HEK293 (cell line): ENCODE measurements around the gene HAUS2.

Experiments
- CTCF ChIA-PET: fragments of 350-600 bp; formaldehyde crosslinking; extraction: SDS; loops from one replicate; lab custom pipeline; 2021; ENCODE audit warnings: antibody characterized with exemption; lab: Yijun Ruan, JAX
- POLR2A ChIA-PET: fragments of 300-600 bp; formaldehyde crosslinking; extraction: SDS; loops from one replicate; lab custom pipeline; 2020; ENCODE audit warnings: antibody characterized with exemption, inconsistent platforms; lab: Yijun Ruan, JAX
- H3K27ac ChIP-seq: fragments of 200-500 bp; sonication (Bioruptor generic); 2 replicates; pipeline ENCODE4 v1.5.1; 2014; ENCODE audit warnings: low read depth, low read length, control low read depth, inconsistent platforms; ENCODE audit errors: extremely low read depth
- H3K36me3 ChIP-seq, 2 experiments: fragments of 200-500 bp in 1 of 2; sonication (Bioruptor generic) in 1 of 2; 1 replicate in 1 of 2; 2 replicates in 1 of 2; pipeline ENCODE4 v1.5.1; 2014 to 2017; ENCODE audit warnings: inconsistent platforms in 2 of 2, low read length in 2 of 2; ENCODE audit not compliant: control insufficient read depth in 2 of 2, insufficient read depth in 1 of 2
- H3K4me1 ChIP-seq: fragments of 200-500 bp; sonication (Bioruptor generic); 2 replicates; pipeline ENCODE4 v1.5.1; 2014; ENCODE audit warnings: mild to moderate bottlenecking, low read length, inconsistent platforms; ENCODE audit not compliant: control insufficient read depth, insufficient read depth
- H3K4me3 ChIP-seq: 2 replicates; pipeline ENCODE4 v1.5.1; 2011; ENCODE audit warnings: low read depth, mild to moderate bottlenecking, control low read depth, low read length, moderate library complexity
- H3K9me3 ChIP-seq: fragments of 200-500 bp; sonication (Bioruptor generic); 2 replicates; pipeline ENCODE4 v1.5.1; 2014; ENCODE audit warnings: low read depth, low read length, inconsistent platforms; ENCODE audit not compliant: control insufficient read depth, insufficient read depth
- GLIS1 ChIP-seq: fragments of 450-650 bp; formaldehyde crosslinking; IDR thresholded peaks from 2 replicates; pipeline ENCODE4 v1.5.1; 2016; ENCODE audit warnings: missing biosample characterization, missing genetic modification characterization
- KLF9 ChIP-seq: fragments of 450-650 bp; formaldehyde crosslinking; IDR thresholded peaks from 2 replicates; pipeline ENCODE4 v1.5.1; 2016; ENCODE audit warnings: missing biosample characterization, missing genetic modification characterization, low read depth
- PRDM1 ChIP-seq: fragments of 450-650 bp; formaldehyde crosslinking; IDR thresholded peaks from 2 replicates; pipeline ENCODE4; 2016; ENCODE audit warnings: missing biosample characterization, missing genetic modification characterization
- YY1 ChIP-seq: fragments of 450-650 bp; formaldehyde crosslinking; IDR thresholded peaks from 2 replicates; pipeline ENCODE4 v1.5.1; 2018; ENCODE audit warnings: missing biosample characterization, missing genetic modification characterization
- ZBTB20 ChIP-seq: fragments of 450-650 bp; formaldehyde crosslinking; IDR thresholded peaks from 2 replicates; pipeline ENCODE4 v1.5.1; 2016; ENCODE audit warnings: missing biosample characterization, missing genetic modification characterization
- ZIC2 ChIP-seq: fragments of 450-650 bp; formaldehyde crosslinking; IDR thresholded peaks from 2 replicates; pipeline ENCODE4 v1.5.1; 2016; ENCODE audit warnings: missing biosample characterization, missing genetic modification characterization
- ZNF169 ChIP-seq: fragments of 450-650 bp; formaldehyde crosslinking; IDR thresholded peaks from 2 replicates; pipeline ENCODE4 v1.5.1; 2016; ENCODE audit warnings: missing biosample characterization, missing genetic modification characterization
- ZNF23 ChIP-seq: fragments of 450-650 bp; formaldehyde crosslinking; IDR thresholded peaks from 2 replicates; pipeline ENCODE4 v1.5.1; 2016; ENCODE audit warnings: missing biosample characterization, missing genetic modification characterization, borderline replicate concordance
- ZNF239 ChIP-seq: fragments of 450-650 bp; formaldehyde crosslinking; IDR thresholded peaks from 2 replicates; pipeline ENCODE4 v1.5.1; 2016; ENCODE audit warnings: missing biosample characterization, missing genetic modification characterization
- ZNF473 ChIP-seq: fragments of 450-650 bp; formaldehyde crosslinking; IDR thresholded peaks from 2 replicates; pipeline ENCODE4 v1.5.1; 2017; ENCODE audit warnings: missing biosample characterization, missing genetic modification characterization
- ZNF596 ChIP-seq: fragments of 450-650 bp; IDR thresholded peaks from 2 replicates; pipeline ENCODE4 v1.5.0; 2018; ENCODE audit warnings: missing biosample characterization, mild to moderate bottlenecking, missing genetic modification characterization, moderate library complexity
- ZNF660 ChIP-seq: fragments of 450-650 bp; IDR thresholded peaks from 2 replicates; pipeline ENCODE4 v1.5.1; 2018; ENCODE audit warnings: missing biosample characterization, mild to moderate bottlenecking, missing genetic modification characterization
- ZNF707 ChIP-seq: fragments of 450-650 bp; formaldehyde crosslinking; IDR thresholded peaks from 2 replicates; pipeline ENCODE4 v1.5.1; 2016; ENCODE audit warnings: missing biosample characterization, missing genetic modification characterization
- ZNF76 ChIP-seq: fragments of 450-650 bp; formaldehyde crosslinking; IDR thresholded peaks from 2 replicates; pipeline ENCODE4; 2016; ENCODE audit warnings: low read depth, missing biosample characterization, missing genetic modification characterization, borderline replicate concordance
- ZNF843 ChIP-seq: fragments of 450-650 bp; formaldehyde crosslinking; IDR thresholded peaks from 2 replicates; pipeline ENCODE4 v1.5.1; 2016; ENCODE audit warnings: missing biosample characterization, missing genetic modification characterization
- TF ChIP-seq, protein P1 (sequence below): fragments of 450-650 bp; formaldehyde crosslinking; IDR thresholded peaks from 2 replicates; pipeline ENCODE4 v1.5.1; 2016; ENCODE audit warnings: missing biosample characterization, missing genetic modification characterization
- TF ChIP-seq, protein P2 (sequence below): fragments of 450-650 bp; formaldehyde crosslinking; IDR thresholded peaks from 2 replicates; pipeline ENCODE4 v1.5.1; 2016; ENCODE audit warnings: missing biosample characterization, missing genetic modification characterization
- TF ChIP-seq, protein P3 (sequence below): fragments of 450-650 bp; IDR thresholded peaks from 2 replicates; pipeline ENCODE4 v1.5.1; 2018; ENCODE audit warnings: missing biosample characterization, missing genetic modification characterization
- TF ChIP-seq, protein P4 (sequence below): fragments of 450-650 bp; formaldehyde crosslinking; IDR thresholded peaks from 2 replicates; pipeline ENCODE4 v1.5.1; 2016; ENCODE audit warnings: missing biosample characterization, missing genetic modification characterization
- TF ChIP-seq, protein P5 (sequence below): fragments of 450-650 bp; formaldehyde crosslinking; conservative IDR thresholded peaks from 2 replicates; pipeline ENCODE4 v1.5.1; 2016; ENCODE audit warnings: low read depth, missing biosample characterization, missing genetic modification characterization
- TF ChIP-seq, protein P6 (sequence below): fragments of 450-650 bp; formaldehyde crosslinking; IDR thresholded peaks from 2 replicates; pipeline ENCODE4 v1.5.1; 2016; ENCODE audit warnings: missing biosample characterization, missing genetic modification characterization

HAUS2 gene

DNA sequence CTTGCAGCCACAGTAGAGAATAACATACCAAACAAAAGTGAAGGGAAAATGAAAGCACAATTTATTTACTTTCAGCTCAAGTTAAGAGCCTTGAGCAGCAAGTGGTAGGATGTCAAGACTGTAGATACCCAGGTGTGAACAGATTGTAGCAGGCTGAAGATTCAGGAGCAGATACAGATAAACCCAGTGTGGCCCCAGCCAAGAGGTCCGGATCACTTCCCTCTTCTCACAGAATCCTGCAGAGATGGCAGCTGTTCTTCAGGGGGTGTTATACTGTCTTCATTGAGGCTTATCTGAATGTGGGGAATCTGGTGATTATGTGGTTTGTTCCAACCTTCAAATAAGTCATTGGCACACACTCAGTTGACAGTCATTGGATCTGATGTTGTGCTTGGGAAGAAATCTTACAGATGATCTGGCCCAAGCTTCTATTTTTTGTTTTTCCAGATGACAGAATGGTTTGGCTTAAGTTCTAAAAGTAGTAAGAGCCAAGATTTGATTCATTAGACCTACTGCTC is 28.9 kb downstream of the HAUS2 start:
- CTCF ChIA-PET: interaction anchor here (0.6 to 0.7 kb wide), 2 partner anchors 11 to 17 kb away, joined by 3 read pairs; no protein-coding TSS in a partner anchor
- TF ChIP-seq ZNF473 (tag by site-specific recombination) (no peak), ZNF843 (tag by site-specific recombination) (no peak), ZNF76 (no peak), KLF9 (tag by site-specific recombination) (no peak), ZNF596 (tag by site-specific recombination) (no peak), PRDM1 (peak; percentile 63; the same call in 1 of the 2 replicates), ZNF707 (tag by site-specific recombination) (no peak), ZNF239 (tag by site-specific recombination) (no peak), ZNF169 (tag by site-specific recombination) (no peak), YY1 (tag by site-specific recombination) (no peak), ZBTB20 (tag by site-specific recombination) (no peak), ZIC2 (tag by site-specific recombination) (peak; percentile 72), ZNF660 (tag by site-specific recombination) (no peak), ZNF23 (no peak), GLIS1 (tag by site-specific recombination) (peak; percentile 34)
- TF ChIP-seq, protein P1, sequence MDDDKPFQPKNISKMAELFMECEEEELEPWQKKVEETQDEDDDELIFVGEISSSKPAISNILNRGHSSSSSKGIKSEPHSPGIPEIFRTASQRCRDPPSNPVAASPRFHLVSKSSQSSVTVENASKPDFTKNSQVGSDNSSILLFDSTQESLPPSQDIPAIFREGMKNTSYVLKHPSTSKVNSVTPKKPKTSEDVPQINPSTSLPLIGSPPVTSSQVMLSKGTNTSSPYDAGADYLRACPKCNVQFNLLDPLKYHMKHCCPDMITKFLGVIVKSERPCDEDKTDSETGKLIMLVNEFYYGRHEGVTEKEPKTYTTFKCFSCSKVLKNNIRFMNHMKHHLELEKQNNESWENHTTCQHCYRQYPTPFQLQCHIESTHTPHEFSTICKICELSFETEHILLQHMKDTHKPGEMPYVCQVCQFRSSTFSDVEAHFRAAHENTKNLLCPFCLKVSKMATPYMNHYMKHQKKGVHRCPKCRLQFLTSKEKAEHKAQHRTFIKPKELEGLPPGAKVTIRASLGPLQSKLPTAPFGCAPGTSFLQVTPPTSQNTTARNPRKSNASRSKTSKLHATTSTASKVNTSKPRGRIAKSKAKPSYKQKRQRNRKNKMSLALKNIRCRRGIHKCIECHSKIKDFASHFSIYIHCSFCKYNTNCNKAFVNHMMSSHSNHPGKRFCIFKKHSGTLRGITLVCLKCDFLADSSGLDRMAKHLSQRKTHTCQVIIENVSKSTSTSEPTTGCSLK: no peak
- TF ChIP-seq, protein P2, sequence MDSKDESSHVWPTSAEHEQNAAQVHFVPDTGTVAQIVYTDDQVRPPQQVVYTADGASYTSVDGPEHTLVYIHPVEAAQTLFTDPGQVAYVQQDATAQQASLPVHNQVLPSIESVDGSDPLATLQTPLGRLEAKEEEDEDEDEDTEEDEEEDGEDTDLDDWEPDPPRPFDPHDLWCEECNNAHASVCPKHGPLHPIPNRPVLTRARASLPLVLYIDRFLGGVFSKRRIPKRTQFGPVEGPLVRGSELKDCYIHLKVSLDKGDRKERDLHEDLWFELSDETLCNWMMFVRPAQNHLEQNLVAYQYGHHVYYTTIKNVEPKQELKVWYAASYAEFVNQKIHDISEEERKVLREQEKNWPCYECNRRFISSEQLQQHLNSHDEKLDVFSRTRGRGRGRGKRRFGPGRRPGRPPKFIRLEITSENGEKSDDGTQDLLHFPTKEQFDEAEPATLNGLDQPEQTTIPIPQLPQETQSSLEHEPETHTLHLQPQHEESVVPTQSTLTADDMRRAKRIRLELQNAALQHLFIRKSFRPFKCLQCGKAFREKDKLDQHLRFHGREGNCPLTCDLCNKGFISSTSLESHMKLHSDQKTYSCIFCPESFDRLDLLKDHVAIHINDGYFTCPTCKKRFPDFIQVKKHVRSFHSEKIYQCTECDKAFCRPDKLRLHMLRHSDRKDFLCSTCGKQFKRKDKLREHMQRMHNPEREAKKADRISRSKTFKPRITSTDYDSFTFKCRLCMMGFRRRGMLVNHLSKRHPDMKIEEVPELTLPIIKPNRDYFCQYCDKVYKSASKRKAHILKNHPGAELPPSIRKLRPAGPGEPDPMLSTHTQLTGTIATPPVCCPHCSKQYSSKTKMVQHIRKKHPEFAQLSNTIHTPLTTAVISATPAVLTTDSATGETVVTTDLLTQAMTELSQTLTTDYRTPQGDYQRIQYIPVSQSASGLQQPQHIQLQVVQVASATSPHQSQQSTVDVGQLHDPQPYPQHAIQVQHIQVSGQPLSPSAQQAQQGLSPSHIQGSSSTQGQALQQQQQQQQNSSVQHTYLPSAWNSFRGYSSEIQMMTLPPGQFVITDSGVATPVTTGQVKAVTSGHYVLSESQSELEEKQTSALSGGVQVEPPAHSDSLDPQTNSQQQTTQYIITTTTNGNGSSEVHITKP (tag by site-specific recombination): peak; percentile 82
- TF ChIP-seq, protein P3, sequence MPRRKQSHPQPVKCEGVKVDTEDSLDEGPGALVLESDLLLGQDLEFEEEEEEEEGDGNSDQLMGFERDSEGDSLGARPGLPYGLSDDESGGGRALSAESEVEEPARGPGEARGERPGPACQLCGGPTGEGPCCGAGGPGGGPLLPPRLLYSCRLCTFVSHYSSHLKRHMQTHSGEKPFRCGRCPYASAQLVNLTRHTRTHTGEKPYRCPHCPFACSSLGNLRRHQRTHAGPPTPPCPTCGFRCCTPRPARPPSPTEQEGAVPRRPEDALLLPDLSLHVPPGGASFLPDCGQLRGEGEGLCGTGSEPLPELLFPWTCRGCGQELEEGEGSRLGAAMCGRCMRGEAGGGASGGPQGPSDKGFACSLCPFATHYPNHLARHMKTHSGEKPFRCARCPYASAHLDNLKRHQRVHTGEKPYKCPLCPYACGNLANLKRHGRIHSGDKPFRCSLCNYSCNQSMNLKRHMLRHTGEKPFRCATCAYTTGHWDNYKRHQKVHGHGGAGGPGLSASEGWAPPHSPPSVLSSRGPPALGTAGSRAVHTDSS (tag by site-specific recombination): no peak
- TF ChIP-seq, protein P4, sequence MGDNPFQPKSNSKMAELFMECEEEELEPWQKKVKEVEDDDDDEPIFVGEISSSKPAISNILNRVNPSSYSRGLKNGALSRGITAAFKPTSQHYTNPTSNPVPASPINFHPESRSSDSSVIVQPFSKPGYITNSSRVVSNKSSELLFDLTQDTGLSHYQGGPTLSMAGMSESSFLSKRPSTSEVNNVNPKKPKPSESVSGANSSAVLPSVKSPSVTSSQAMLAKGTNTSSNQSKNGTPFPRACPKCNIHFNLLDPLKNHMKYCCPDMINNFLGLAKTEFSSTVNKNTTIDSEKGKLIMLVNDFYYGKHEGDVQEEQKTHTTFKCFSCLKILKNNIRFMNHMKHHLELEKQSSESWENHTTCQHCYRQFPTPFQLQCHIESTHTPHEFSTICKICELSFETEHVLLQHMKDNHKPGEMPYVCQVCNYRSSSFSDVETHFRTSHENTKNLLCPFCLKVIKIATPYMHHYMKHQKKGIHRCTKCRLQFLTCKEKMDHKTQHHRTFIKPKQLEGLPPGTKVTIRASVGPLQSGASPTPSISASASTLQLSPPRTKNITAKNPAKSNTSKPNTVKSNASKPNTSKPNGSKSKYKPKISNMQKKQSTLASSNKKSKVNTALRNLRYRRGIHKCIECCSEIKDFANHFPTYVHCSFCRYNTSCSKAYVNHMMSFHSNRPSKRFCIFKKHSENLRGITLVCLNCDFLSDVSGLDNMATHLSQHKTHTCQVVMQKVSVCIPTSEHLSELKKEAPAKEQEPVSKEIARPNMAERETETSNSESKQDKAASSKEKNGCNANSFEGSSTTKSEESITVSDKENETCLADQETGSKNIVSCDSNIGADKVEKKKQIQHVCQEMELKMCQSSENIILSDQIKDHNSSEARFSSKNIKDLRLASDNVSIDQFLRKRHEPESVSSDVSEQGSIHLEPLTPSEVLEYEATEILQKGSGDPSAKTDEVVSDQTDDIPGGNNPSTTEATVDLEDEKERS (tag by site-specific recombination): no peak
- TF ChIP-seq, protein P5, sequence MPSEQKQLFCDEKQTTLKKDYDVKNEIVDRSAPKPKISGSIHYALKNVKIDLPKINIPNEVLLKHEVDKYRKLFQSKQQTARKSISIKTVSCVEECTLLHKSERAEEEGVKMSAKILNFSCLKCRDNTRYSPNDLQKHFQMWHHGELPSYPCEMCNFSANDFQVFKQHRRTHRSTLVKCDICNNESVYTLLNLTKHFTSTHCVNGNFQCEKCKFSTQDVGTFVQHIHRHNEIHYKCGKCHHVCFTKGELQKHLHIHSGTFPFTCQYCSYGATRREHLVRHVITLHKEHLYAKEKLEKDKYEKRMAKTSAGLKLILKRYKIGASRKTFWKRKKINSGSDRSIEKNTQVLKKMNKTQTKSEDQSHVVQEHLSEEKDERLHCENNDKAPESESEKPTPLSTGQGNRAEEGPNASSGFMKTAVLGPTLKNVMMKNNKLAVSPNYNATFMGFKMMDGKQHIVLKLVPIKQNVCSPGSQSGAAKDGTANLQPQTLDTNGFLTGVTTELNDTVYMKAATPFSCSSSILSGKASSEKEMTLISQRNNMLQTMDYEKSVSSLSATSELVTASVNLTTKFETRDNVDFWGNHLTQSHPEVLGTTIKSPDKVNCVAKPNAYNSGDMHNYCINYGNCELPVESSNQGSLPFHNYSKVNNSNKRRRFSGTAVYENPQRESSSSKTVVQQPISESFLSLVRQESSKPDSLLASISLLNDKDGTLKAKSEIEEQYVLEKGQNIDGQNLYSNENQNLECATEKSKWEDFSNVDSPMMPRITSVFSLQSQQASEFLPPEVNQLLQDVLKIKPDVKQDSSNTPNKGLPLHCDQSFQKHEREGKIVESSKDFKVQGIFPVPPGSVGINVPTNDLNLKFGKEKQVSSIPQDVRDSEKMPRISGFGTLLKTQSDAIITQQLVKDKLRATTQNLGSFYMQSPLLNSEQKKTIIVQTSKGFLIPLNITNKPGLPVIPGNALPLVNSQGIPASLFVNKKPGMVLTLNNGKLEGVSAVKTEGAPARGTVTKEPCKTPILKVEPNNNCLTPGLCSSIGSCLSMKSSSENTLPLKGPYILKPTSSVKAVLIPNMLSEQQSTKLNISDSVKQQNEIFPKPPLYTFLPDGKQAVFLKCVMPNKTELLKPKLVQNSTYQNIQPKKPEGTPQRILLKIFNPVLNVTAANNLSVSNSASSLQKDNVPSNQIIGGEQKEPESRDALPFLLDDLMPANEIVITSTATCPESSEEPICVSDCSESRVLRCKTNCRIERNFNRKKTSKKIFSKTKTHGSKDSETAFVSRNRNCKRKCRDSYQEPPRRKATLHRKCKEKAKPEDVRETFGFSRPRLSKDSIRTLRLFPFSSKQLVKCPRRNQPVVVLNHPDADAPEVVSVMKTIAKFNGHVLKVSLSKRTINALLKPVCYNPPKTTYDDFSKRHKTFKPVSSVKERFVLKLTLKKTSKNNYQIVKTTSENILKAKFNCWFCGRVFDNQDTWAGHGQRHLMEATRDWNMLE (tag by site-specific recombination): no peak
- TF ChIP-seq, protein P6, sequence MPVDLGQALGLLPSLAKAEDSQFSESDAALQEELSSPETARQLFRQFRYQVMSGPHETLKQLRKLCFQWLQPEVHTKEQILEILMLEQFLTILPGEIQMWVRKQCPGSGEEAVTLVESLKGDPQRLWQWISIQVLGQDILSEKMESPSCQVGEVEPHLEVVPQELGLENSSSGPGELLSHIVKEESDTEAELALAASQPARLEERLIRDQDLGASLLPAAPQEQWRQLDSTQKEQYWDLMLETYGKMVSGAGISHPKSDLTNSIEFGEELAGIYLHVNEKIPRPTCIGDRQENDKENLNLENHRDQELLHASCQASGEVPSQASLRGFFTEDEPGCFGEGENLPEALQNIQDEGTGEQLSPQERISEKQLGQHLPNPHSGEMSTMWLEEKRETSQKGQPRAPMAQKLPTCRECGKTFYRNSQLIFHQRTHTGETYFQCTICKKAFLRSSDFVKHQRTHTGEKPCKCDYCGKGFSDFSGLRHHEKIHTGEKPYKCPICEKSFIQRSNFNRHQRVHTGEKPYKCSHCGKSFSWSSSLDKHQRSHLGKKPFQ (tag by site-specific recombination): peak; percentile 41; the same call in 1 of the 2 replicates

More for the DNA sequence above, 28.9 kb downstream of the HAUS2 start:
- Histone ChIP-seq H3K4me3 (no peak overlapping the region), H3K4me1 (peaks cover 3% of the 10 kb centered on the region), H3K27ac (no peak overlapping the region), H3K9me3 (no peaks in the 10 kb centered on the region), H3K36me3 (no peaks in the 10 kb centered on the region)
- POLR2A ChIA-PET: no interaction called here
